GM12878 (cell line): ENCODE data around the gene ATP6V1G3. TPM values are rescaled to one million over a fixed set of nuclear protein-coding genes. Genes with fewer than 3 reads are reported as not detected.

Source experiments
- ATAC-seq: fragments of 200-7000 bp; cut with Tn5 transposase; 3 replicates; pipeline ENCODE4 v1.9.1; 2020; ENCODE audit warnings: mild to moderate bottlenecking, moderate library complexity
- BruUV-seq: library from RNA; stranded (reverse); fragments of 400-500 nt; replicated peaks from 2 replicates; lab custom pipeline; 2021; lab: Mats Ljungman, UMichigan
- CTCF ChIA-PET: fragments of 300-600 bp; sonication (Branson Sonifier 250); formaldehyde crosslinking; extraction: SDS; loops from one replicate; lab custom pipeline; 2021; ENCODE audit warnings: inconsistent platforms; lab: Yijun Ruan, JAX
- POLR2A ChIA-PET: fragments of 350-600 bp; formaldehyde crosslinking; extraction: SDS; loops from one replicate; lab custom pipeline; 2021; ENCODE audit warnings: inconsistent platforms; lab: Charles Lee
- RAD21 ChIA-PET: fragments of 300-600 bp; sonication (Branson Sonifier 250); formaldehyde crosslinking; loops from one replicate; lab custom pipeline; 2023; ENCODE audit warnings: antibody characterized with exemption; ENCODE audit not compliant: unreplicated experiment; lab: Charles Lee
- SMC1A ChIA-PET: fragments of 300-600 bp; sonication (Branson Sonifier 250); formaldehyde crosslinking; loops from one replicate; lab custom pipeline; 2023; ENCODE audit not compliant: unreplicated experiment, uncharacterized antibody; lab: Charles Lee
- DNase-seq: peaks from one replicate; pipeline ENCODE4 v3.0.0-alpha.2; 2011; ENCODE audit warnings: low read depth, low spot score
- FAIRE-seq: peaks from 3 replicates; lab custom pipeline; 2011; peaks lifted over from hg19 to GRCh38; lab: Jason Lieb, UNC
- H2AFZ ChIP-seq: 2 replicates; pipeline ENCODE4 v1.6.0; 2011; ENCODE audit warnings: low read depth, low read length, control low read depth; ENCODE audit not compliant: control insufficient read depth
- H3K27ac ChIP-seq: 2 replicates; pipeline ENCODE4 v1.5.1; 2011; ENCODE audit warnings: control low read depth; ENCODE audit not compliant: control insufficient read depth, insufficient read depth
- H3K27me3 ChIP-seq, 2 experiments: replicated peaks in 1 of 2; 2 replicates each; pipeline versions ENCODE4 v1.6.0 to v1.6.1; 2011; ENCODE audit warnings: low read length in 1 of 2; ENCODE audit not compliant: control insufficient read depth in 2 of 2, insufficient read depth in 2 of 2
- H3K36me3 ChIP-seq, 2 experiments: 2 replicates each; pipeline ENCODE4 v1.5.1; 2011; ENCODE audit warnings: low read length in 1 of 2; ENCODE audit not compliant: control insufficient read depth in 2 of 2, insufficient read depth in 2 of 2
- H3K4me1 ChIP-seq: 2 replicates; pipeline ENCODE4 v1.6.1; 2011; ENCODE audit warnings: mild to moderate bottlenecking, low read length, moderate library complexity, mixed read lengths; ENCODE audit not compliant: control insufficient read depth, insufficient read depth
- H3K4me2 ChIP-seq: 2 replicates; pipeline ENCODE4 v1.6.0; 2011; ENCODE audit warnings: control low read depth; ENCODE audit not compliant: control insufficient read depth, insufficient read depth
- H3K4me3 ChIP-seq: fragments of 200-600 bp; sonication (generic); 2 replicates; pipeline ENCODE4 v1.5.1; 2016
- H3K79me2 ChIP-seq: 2 replicates; pipeline ENCODE4 v1.6.0; 2011; ENCODE audit warnings: low read length; ENCODE audit not compliant: control insufficient read depth, insufficient read depth
- H3K9ac ChIP-seq: 2 replicates; pipeline ENCODE4 v1.8.0; 2011; ENCODE audit warnings: low read length, control low read depth, mixed read lengths; ENCODE audit not compliant: control insufficient read depth, insufficient read depth
- H3K9me3 ChIP-seq: replicated peaks from 3 replicates; pipeline ENCODE4 v1.5.1; 2011; ENCODE audit warnings: mild to moderate bottlenecking, low read length; ENCODE audit not compliant: control insufficient read depth, insufficient read depth
- H4K20me1 ChIP-seq: 2 replicates; pipeline ENCODE4 v1.6.0; 2011; ENCODE audit not compliant: control insufficient read depth, insufficient read depth
- EZH2 ChIP-seq: IDR thresholded peaks from 2 replicates; pipeline ENCODE4 v1.6.1; 2012; ENCODE audit warnings: low read depth, mild to moderate bottlenecking, control low read depth, inconsistent platforms, low read length, borderline replicate concordance; ENCODE audit not compliant: control insufficient read depth
- GABPA ChIP-seq: IDR thresholded peaks from 2 replicates; pipeline ENCODE4 v1.6.1; 2014; ENCODE audit warnings: antibody characterized with exemption, low read depth, mild to moderate bottlenecking, inconsistent platforms
- NBN ChIP-seq: fragments of 450-650 bp; IDR thresholded peaks from 2 replicates; pipeline ENCODE4 v1.6.1; 2016
- NFYA ChIP-seq: IDR thresholded peaks from 2 replicates; pipeline ENCODE4 v1.6.1; 2011; ENCODE audit warnings: low read depth, mild to moderate bottlenecking, low read length, improper control_type of control experiment, borderline replicate concordance
- PML ChIP-seq: IDR thresholded peaks from 2 replicates; pipeline ENCODE4 v1.6.1; 2012; ENCODE audit warnings: low read length, inconsistent platforms
- POLR2A ChIP-seq: IDR thresholded peaks from 2 replicates; pipeline ENCODE4 v1.6.1; 2011; ENCODE audit warnings: low read depth, mild to moderate bottlenecking, low read length
- RUNX3 ChIP-seq: IDR thresholded peaks from 2 replicates; pipeline ENCODE4 v1.6.1; 2012; ENCODE audit warnings: low read length, inconsistent platforms
- SMAD1 ChIP-seq: fragments of 450-650 bp; IDR thresholded peaks from 2 replicates; pipeline ENCODE4 v1.6.1; 2018; ENCODE audit warnings: mild to moderate bottlenecking, low read depth; ENCODE audit not compliant: partially characterized antibody
- SP1 ChIP-seq: IDR thresholded peaks from one replicate; pipeline ENCODE4 v1.6.1; 2011; ENCODE audit warnings: low read depth, low read length
- SUZ12 ChIP-seq: fragments of 200-600 bp; sonication (generic); IDR thresholded peaks from one replicate; pipeline ENCODE4 v1.6.1; 2018; ENCODE audit warnings: antibody characterized with exemption, mild to moderate bottlenecking; ENCODE audit not compliant: unreplicated experiment
- TCF12 ChIP-seq: IDR thresholded peaks from 2 replicates; pipeline ENCODE4 v1.6.1; 2011; ENCODE audit warnings: low read depth, mild to moderate bottlenecking, low read length
- WGBS: methylation state at CpG from one replicate; pipeline ENCODE4 v1.1.6; 2016; ENCODE audit warnings: low lambda C conversion rate; ENCODE audit not compliant: insufficient replicate concordance, insufficient coverage; ENCODE audit errors: missing lambda C conversion rate; 5-methylcytosine and 5-hydroxymethylcytosine counted together
- in situ Hi-C: fragments of 300-500 bp; cut with MboI; formaldehyde crosslinking; loops from 9 replicates; pipeline ENCODE4 v1.14.3; 2018; ENCODE audit warnings: mixed read lengths
- intact Hi-C: fragments of 100-400 bp; cut with micrococcal nuclease; formaldehyde crosslinking; loops from one replicate; pipeline ENCODE4 v1.14.2; 2022; ENCODE audit not compliant: unreplicated experiment
- polyA plus RNA-seq, 11 experiments: library from polyadenylated mRNA; depleted of rRNA in 4 of 11; unstranded in 6 of 11; stranded (reverse) in 5 of 11; fragments of >200 nt; fragmentation: Nextera tagmentation in 4 of 11; fragmentation: Illumina TruSeq in 1 of 11; extraction: Ambion mirVana in 4 of 11; extraction: Trizol in 1 of 11; gene quantifications; 1 replicate in 1 of 11; 2 replicates in 10 of 11; pipeline versions ENCODE4 v1.2.1 to v1.2.3, GENCODE V29; 2011 to 2016; ENCODE audit warnings: inconsistent platforms in 2 of 11, missing spikeins in 2 of 11, low read depth in 1 of 11
- total RNA-seq, 4 experiments: library from RNA; depleted of rRNA in 3 of 4; stranded (reverse); fragments of >200 nt in 3 of 4; fragmentation: Illumina TruSeq in 1 of 4; extraction: Trizol in 1 of 4; gene quantifications; 2 replicates each; pipeline versions ENCODE4 v1.2.1 to v1.2.3, GENCODE V29; 2013 to 2021
- TF ChIP-seq, protein P1 (sequence below): IDR thresholded peaks from 2 replicates; pipeline ENCODE4 v1.6.1; 2012; ENCODE audit warnings: improper control_type of control experiment, low read depth, low read length; ENCODE audit not compliant: insufficient replicate concordance
- TF ChIP-seq, protein P2 (sequence below): fragments of 450-650 bp; IDR thresholded peaks from 2 replicates; pipeline ENCODE4 v1.6.1; 2016; ENCODE audit warnings: mild to moderate bottlenecking
- TF ChIP-seq, protein P3 (sequence below): fragments of 450-650 bp; IDR thresholded peaks from 2 replicates; pipeline ENCODE4 v1.6.1; 2018; ENCODE audit warnings: mild to moderate bottlenecking, low read depth, moderate library complexity; ENCODE audit not compliant: partially characterized antibody

ATP6V1G3 gene
- total and polyA plus RNA-seq, 10 of the 15 experiments (the other 5 are each of a cell fraction or from before 2014, with no cell fraction given), result 0.22 TPM; not detected in 9

DNA sequence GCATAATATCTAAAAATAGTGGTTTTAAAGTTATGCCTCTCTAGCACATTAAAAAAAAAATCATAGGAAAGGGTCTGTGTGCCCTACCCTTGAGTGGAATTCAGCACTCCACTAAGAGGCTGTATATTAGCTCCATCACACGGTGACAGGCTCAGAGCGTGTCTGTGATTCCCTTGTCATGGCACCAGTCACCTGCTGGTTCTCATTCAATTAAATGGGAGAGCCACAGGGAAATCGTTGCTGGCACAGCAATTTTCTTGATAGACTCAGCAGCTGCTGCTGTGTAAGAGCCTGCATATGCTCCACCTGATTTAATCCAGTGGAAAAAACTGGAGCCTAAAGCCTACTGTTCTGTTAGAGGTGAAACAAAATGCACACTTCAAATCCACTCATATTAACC, 9.5 kb downstream of the ATP6V1G3 start:
- Histone ChIP-seq H3K4me3 (no peak overlapping the region), H3K27ac (no peak overlapping the region), H3K9ac (no peak overlapping the region), H2AFZ (no peak overlapping the region), H3K4me1 (no peaks in the 10 kb centered on the region), H3K27me3 (no peaks in the 10 kb centered on the region), H4K20me1 (no peaks in the 10 kb centered on the region), H3K79me2 (no peaks in the 10 kb centered on the region), H3K9me3 (no peaks in the 10 kb centered on the region), H3K4me2 (no peak overlapping the region), H3K36me3 (no peaks in the 10 kb centered on the region)
- no TSS peak for BruUV-seq
- ChIA-PET RAD21 (interaction anchor here (1.0 kb wide), 1 partner anchor 11 kb away, joined by 3 read pairs; no protein-coding TSS in a partner anchor), CTCF (no interaction called here), POLR2A (no interaction called here), SMC1A (interaction anchor here (0.7 to 2.4 kb wide), 5 partner anchors 8 to 1191 kb away, joined by 3 to 7 read pairs (median 4); no protein-coding TSS in a partner anchor)
- intact Hi-C loops, result no loop called here
- WGBS, result 89% methylated on average over 3 of the region's 3 CpGs
- DNase-seq (no peak), ATAC-seq (no peak), FAIRE-seq (no peak)
- in situ Hi-C loops, result no loop called here
- no peak for TF ChIP-seq NFYA
- TF ChIP-seq, protein P1, sequence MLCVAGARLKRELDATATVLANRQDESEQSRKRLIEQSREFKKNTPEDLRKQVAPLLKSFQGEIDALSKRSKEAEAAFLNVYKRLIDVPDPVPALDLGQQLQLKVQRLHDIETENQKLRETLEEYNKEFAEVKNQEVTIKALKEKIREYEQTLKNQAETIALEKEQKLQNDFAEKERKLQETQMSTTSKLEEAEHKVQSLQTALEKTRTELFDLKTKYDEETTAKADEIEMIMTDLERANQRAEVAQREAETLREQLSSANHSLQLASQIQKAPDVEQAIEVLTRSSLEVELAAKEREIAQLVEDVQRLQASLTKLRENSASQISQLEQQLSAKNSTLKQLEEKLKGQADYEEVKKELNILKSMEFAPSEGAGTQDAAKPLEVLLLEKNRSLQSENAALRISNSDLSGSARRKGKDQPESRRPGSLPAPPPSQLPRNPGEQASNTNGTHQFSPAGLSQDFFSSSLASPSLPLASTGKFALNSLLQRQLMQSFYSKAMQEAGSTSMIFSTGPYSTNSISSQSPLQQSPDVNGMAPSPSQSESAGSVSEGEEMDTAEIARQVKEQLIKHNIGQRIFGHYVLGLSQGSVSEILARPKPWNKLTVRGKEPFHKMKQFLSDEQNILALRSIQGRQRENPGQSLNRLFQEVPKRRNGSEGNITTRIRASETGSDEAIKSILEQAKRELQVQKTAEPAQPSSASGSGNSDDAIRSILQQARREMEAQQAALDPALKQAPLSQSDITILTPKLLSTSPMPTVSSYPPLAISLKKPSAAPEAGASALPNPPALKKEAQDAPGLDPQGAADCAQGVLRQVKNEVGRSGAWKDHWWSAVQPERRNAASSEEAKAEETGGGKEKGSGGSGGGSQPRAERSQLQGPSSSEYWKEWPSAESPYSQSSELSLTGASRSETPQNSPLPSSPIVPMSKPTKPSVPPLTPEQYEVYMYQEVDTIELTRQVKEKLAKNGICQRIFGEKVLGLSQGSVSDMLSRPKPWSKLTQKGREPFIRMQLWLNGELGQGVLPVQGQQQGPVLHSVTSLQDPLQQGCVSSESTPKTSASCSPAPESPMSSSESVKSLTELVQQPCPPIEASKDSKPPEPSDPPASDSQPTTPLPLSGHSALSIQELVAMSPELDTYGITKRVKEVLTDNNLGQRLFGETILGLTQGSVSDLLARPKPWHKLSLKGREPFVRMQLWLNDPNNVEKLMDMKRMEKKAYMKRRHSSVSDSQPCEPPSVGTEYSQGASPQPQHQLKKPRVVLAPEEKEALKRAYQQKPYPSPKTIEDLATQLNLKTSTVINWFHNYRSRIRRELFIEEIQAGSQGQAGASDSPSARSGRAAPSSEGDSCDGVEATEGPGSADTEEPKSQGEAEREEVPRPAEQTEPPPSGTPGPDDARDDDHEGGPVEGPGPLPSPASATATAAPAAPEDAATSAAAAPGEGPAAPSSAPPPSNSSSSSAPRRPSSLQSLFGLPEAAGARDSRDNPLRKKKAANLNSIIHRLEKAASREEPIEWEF, result no peak
- no peak for TF ChIP-seq PML
- TF ChIP-seq TCF12, result no peak
- no peak for TF ChIP-seq SUZ12
- TF ChIP-seq SP1, result no peak
- TF ChIP-seq, protein P2, sequence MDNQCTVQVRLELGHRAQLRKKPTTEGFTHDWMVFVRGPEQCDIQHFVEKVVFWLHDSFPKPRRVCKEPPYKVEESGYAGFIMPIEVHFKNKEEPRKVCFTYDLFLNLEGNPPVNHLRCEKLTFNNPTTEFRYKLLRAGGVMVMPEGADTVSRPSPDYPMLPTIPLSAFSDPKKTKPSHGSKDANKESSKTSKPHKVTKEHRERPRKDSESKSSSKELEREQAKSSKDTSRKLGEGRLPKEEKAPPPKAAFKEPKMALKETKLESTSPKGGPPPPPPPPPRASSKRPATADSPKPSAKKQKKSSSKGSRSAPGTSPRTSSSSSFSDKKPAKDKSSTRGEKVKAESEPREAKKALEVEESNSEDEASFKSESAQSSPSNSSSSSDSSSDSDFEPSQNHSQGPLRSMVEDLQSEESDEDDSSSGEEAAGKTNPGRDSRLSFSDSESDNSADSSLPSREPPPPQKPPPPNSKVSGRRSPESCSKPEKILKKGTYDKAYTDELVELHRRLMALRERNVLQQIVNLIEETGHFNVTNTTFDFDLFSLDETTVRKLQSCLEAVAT, result no peak
- no peak for TF ChIP-seq RUNX3
- TF ChIP-seq NBN, result no peak
- no peak for TF ChIP-seq GABPA
- TF ChIP-seq, protein P3, sequence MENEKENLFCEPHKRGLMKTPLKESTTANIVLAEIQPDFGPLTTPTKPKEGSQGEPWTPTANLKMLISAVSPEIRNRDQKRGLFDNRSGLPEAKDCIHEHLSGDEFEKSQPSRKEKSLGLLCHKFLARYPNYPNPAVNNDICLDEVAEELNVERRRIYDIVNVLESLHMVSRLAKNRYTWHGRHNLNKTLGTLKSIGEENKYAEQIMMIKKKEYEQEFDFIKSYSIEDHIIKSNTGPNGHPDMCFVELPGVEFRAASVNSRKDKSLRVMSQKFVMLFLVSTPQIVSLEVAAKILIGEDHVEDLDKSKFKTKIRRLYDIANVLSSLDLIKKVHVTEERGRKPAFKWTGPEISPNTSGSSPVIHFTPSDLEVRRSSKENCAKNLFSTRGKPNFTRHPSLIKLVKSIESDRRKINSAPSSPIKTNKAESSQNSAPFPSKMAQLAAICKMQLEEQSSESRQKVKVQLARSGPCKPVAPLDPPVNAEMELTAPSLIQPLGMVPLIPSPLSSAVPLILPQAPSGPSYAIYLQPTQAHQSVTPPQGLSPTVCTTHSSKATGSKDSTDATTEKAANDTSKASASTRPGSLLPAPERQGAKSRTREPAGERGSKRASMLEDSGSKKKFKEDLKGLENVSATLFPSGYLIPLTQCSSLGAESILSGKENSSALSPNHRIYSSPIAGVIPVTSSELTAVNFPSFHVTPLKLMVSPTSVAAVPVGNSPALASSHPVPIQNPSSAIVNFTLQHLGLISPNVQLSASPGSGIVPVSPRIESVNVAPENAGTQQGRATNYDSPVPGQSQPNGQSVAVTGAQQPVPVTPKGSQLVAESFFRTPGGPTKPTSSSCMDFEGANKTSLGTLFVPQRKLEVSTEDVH, result no peak
- no peak for TF ChIP-seq SMAD1
- no peak for TF ChIP-seq POLR2A
- no peak for TF ChIP-seq EZH2
